SU-DHL-6 (cell line): ENCODE results near the gene ING1.

Experiments used
- CTCF ChIP-seq: fragments of 200-600 bp; sonication (generic); IDR thresholded peaks from one replicate; pipeline ENCODE4 v1.5.1; 2017; ENCODE audit warnings: antibody characterized with exemption, mild to moderate bottlenecking, low read length, moderate library complexity; ENCODE audit not compliant: insufficient read depth, poor library complexity, severe bottlenecking
- EZH2phosphoT487 ChIP-seq: fragments of 200-600 bp; sonication (generic), shearing (Covaris generic); conservative IDR thresholded peaks from 2 replicates; pipeline ENCODE4 v1.6.1; 2018; ENCODE audit warnings: mild to moderate bottlenecking, antibody characterized with exemption, low read length, moderate library complexity, mixed read lengths

- no peak for TF ChIP-seq CTCF
- TF ChIP-seq EZH2phosphoT487 = no peak
Measured at GRCh38 chr13:110683921-110684320, 29.6 kb upstream of the ING1 start.
